ENCODE data around the gene CABP4. TPM values are rescaled to one million over a fixed set of nuclear protein-coding genes. Genes with fewer than 3 reads are reported as not detected.

Gene CABP4
- total and polyA plus RNA-seq, 10 of the 15 experiments (the other 5 are each of a cell fraction or from before 2014, with no cell fraction given) = 0.04 to 0.41 (median 0.14) TPM; not detected in 2

GRCh38 chr11:67422891-67423290, 32.3 kb upstream of the CABP4 start:
- ChIA-PET POLR2A (interaction anchor here (1.4 kb wide), 1 partner anchor 9 kb away, joined by 3 read pairs; no protein-coding TSS in a partner anchor), SMC1A (ENCODE audit: uncharacterized antibody, unreplicated experiment) (no interaction called here), RAD21 (ENCODE audit: unreplicated experiment) (no interaction called here), CTCF (no interaction called here)
- no TSS peak for BruUV-seq (replicated peaks)
- 79% methylated on average over 6 of the region's 6 CpGs for WGBS (ENCODE audit: insufficient coverage, insufficient replicate concordance, low lambda C conversion rate, missing lambda C conversion rate)
- Histone ChIP-seq H3K27me3 (replicated peaks in 1 of 2; ENCODE audit: control insufficient read depth in 2 of 2, insufficient read depth in 2 of 2, low read length in 1 of 2) (no peaks in the 10 kb centered on the region), H4K20me1 (ENCODE audit: control insufficient read depth, insufficient read depth) (no peaks in the 10 kb centered on the region), H3K79me2 (ENCODE audit: control insufficient read depth, insufficient read depth, low read length) (no peaks in the 10 kb centered on the region), H3K36me3 (ENCODE audit: control insufficient read depth in 2 of 2, insufficient read depth in 2 of 2, low read length in 1 of 2) (no peaks in the 10 kb centered on the region), H2AFZ (ENCODE audit: control insufficient read depth, low read depth, low read length) (no peak overlapping the region), H3K4me1 (ENCODE audit: control insufficient read depth, insufficient read depth, low read length) (peaks cover 2% of the 10 kb centered on the region; the same call in 1 of the 2 replicates), H3K9ac (ENCODE audit: control insufficient read depth, insufficient read depth, low read length) (no peak overlapping the region), H3K9me3 (replicated peaks; ENCODE audit: control insufficient read depth, insufficient read depth, low read length) (no peaks in the 10 kb centered on the region), H3K27ac (ENCODE audit: control insufficient read depth, insufficient read depth) (no peak overlapping the region), H3K4me2 (ENCODE audit: control insufficient read depth, insufficient read depth) (no peak overlapping the region), H3K4me3 (no peak overlapping the region)
- intact Hi-C loops (cut with micrococcal nuclease; ENCODE audit: unreplicated experiment) = no loop called here
- in situ Hi-C loops (cut with MboI) = no loop called here
- ATAC-seq (no peak), FAIRE-seq (no peak), DNase-seq (ENCODE audit: low read depth, low spot score) (no peak)
- TF ChIP-seq DPF2 (IDR thresholded peaks at IDR 0.05) (no peak), ZNF592 (IDR thresholded peaks at IDR 0.05) (no peak), USF2 (IDR thresholded peaks at IDR 0.05; ENCODE audit: borderline replicate concordance, low read depth, low read length) (no peak), STAT1 (conservative IDR thresholded peaks at IDR 0.05) (no peak), ETV6 (conservative IDR thresholded peaks at IDR 0.05 in 1 of 2, IDR thresholded peaks at IDR 0.05 in 1 of 2; ENCODE audit: borderline replicate concordance in 1 of 2, low read depth in 1 of 2) (no peak), CHD4 (IDR thresholded peaks at IDR 0.05) (no peak), RUNX3 (IDR thresholded peaks at IDR 0.05; ENCODE audit: low read length) (no peak), HDAC6 (IDR thresholded peaks at IDR 0.05; ENCODE audit: unreplicated experiment) (no peak), HSF1 (IDR thresholded peaks at IDR 0.05; ENCODE audit: low read depth, low read length) (no peak), STAT3 (IDR thresholded peaks at IDR 0.05; ENCODE audit: low read depth, low read length) (no peak), MYC (IDR thresholded peaks at IDR 0.05; ENCODE audit: insufficient read depth, insufficient read length, insufficient replicate concordance, low read length, severe bottlenecking) (no peak), KLF5 (IDR thresholded peaks at IDR 0.05; ENCODE audit: partially characterized antibody) (no peak), IRF5 (IDR thresholded peaks at IDR 0.05; ENCODE audit: borderline replicate concordance) (no peak), CBFB (IDR thresholded peaks at IDR 0.05; ENCODE audit: low read depth) (no peak), TCF7 (IDR thresholded peaks at IDR 0.05; ENCODE audit: borderline replicate concordance) (no peak)

Measured in GM12878 (cell line).